Activated naive CD4-positive, alpha-beta T cell treated with anti-CD3 and anti-CD28 coated beads, Interleukin-2, amount 50 U/mL, for 24 hours (primary cell): ENCODE measurements around the gene C2CD4C.
"Not testable (repeated sequence)": the region's sequence is repeated elsewhere in the genome, so short reads cannot be mapped to it uniquely, and the experiment has no call there.

Experiments
- H3K27ac Mint-ChIP-seq: one replicate; pipeline ENCODE4 v1.8.0; 2021; ENCODE audit warnings: mild to moderate bottlenecking, mixed read lengths
- H3K27me3 Mint-ChIP-seq: one replicate; pipeline ENCODE4 v1.8.0; 2021; ENCODE audit warnings: mixed read lengths
- H3K36me3 Mint-ChIP-seq: one replicate; pipeline ENCODE4 v1.8.0; 2021; ENCODE audit warnings: mixed read lengths
- H3K4me1 Mint-ChIP-seq: one replicate; pipeline ENCODE4 v1.8.0; 2021; ENCODE audit warnings: mixed read lengths
- H3K4me3 Mint-ChIP-seq: one replicate; pipeline ENCODE4 v1.8.0; 2021; ENCODE audit warnings: mild to moderate bottlenecking, mixed read lengths
- H3K9me3 Mint-ChIP-seq: one replicate; pipeline ENCODE4 v1.8.0; 2021; ENCODE audit warnings: mixed read lengths

Gene C2CD4C

GRCh38 chr19:355536-355935 lies 53.4 kb downstream of the C2CD4C start:
- H3K36me3 Mint-ChIP-seq, H3K4me3 Mint-ChIP-seq, H3K9me3 Mint-ChIP-seq, H3K4me1 Mint-ChIP-seq, H3K27ac Mint-ChIP-seq, H3K27me3 Mint-ChIP-seq: not testable (repeated sequence)
